Small intestine (tissue), 7 donors: ENCODE measurements around the gene AUTS2. TPM values are rescaled to one million over a fixed set of nuclear protein-coding genes. Genes with fewer than 3 reads are reported as not detected.

ENCODE experiments used
- DNase-seq, 2 donors: peaks; one replicate each; pipeline versions ENCODE4 v3.0.0 to v3.0.0-alpha.2; 2013
- FAIRE-seq: peaks from 2 replicates; lab custom pipeline; 2012; peaks lifted over from hg19 to GRCh38; lab: Jason Lieb, UNC
- H3K27ac ChIP-seq, 3 donors: one replicate each; pipeline ENCODE4 v1.5.1; 2013; ENCODE audit warnings: low read length in 2 of 3, mild to moderate bottlenecking in 2 of 3, control low read depth in 1 of 3, inconsistent platforms in 1 of 3, low read depth in 1 of 3, moderate library complexity in 1 of 3
- H3K27me3 ChIP-seq, 3 donors: one replicate each; pipeline ENCODE4 v1.6.1; 2013; ENCODE audit warnings: low read length in 3 of 3, inconsistent platforms in 1 of 3; ENCODE audit not compliant: control insufficient read depth in 3 of 3, insufficient read depth in 3 of 3
- H3K36me3 ChIP-seq, 3 donors: one replicate each; pipeline ENCODE4 v1.6.1; 2013; ENCODE audit warnings: low read length in 3 of 3, inconsistent platforms in 1 of 3, low read depth in 1 of 3, mild to moderate bottlenecking in 1 of 3, moderate library complexity in 1 of 3; ENCODE audit not compliant: control insufficient read depth in 3 of 3, insufficient read depth in 2 of 3
- H3K4me1 ChIP-seq, 3 donors: one replicate each; pipeline ENCODE4 v1.6.1; 2013; ENCODE audit warnings: low read length in 2 of 3, inconsistent platforms in 1 of 3, low read depth in 1 of 3, mild to moderate bottlenecking in 1 of 3, moderate library complexity in 1 of 3; ENCODE audit not compliant: control insufficient read depth in 3 of 3, insufficient read depth in 2 of 3
- H3K4me3 ChIP-seq, 3 donors: one replicate each; pipeline ENCODE4 v1.5.1; 2013; ENCODE audit warnings: low read length in 3 of 3, control low read depth in 1 of 3, inconsistent platforms in 1 of 3, low read depth in 1 of 3, mild to moderate bottlenecking in 1 of 3, moderate library complexity in 1 of 3
- H3K9me3 ChIP-seq, 2 donors: one replicate each; pipeline ENCODE4 v1.6.1; 2013; ENCODE audit warnings: low read depth in 1 of 2, low read length in 1 of 2; ENCODE audit not compliant: control insufficient read depth in 2 of 2, insufficient read depth in 1 of 2
- WGBS, 3 donors: extraction: QIAGEN DNeasy Blood & Tissue Kit; methylation state at CpG; one replicate each; pipeline ENCODE4 v1.1.7; 2013; 5-methylcytosine and 5-hydroxymethylcytosine counted together
- polyA plus RNA-seq, 4 donors: library from polyadenylated mRNA; stranded (reverse) in 3 of 4; unstranded in 1 of 4; fragments of 200-250 nt in 3 of 4; fragments of 120-200 nt in 1 of 4; gene quantifications; one replicate each; pipeline versions ENCODE4 v1.2.1 to v1.2.3, GENCODE V29; 2013
- donor health status: healthy with polysubstance abuse.
- donor health status: control.
- donor health status: control.
- donor health status: Bipolar disorder and iron deficiency.
- donor health status: healthy.

The AUTS2 gene
- polyA plus RNA-seq, 4 donors = 4.9 to 43.5 (median 13.6) TPM

DNA sequence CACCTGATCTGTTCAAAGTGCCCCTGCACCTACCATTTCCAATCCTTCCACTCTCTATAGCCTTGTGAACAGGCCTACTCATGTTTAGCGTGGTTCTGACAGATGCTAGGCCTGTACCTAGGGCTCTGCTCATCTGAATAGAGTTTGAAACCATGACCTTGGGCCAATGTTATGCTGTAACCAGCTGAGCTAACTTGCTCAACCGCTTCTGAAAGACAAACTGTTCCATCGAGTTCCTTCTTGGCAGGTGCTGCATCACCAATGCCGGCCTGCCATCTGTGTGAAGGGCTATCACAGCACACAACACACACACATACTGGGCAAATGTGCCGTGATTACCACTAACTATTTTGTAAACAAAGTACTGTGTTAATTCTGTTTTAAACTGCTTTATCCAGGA is 1114.7 kb downstream of the AUTS2 start:
- Histone ChIP-seq H3K9me3 (peaks cover 0 to 8% of the 10 kb centered on the region in 2 donors), H3K4me3 (no peak overlapping the region), H3K27me3 (no peaks in the 10 kb centered on the region), H3K36me3 (peaks cover 0 to 2% (median 0%) of the 10 kb centered on the region in 3 donors), H3K27ac (no peak overlapping the region), H3K4me1 (peaks cover 0 to 2% (median 0%) of the 10 kb centered on the region in 3 donors)
- FAIRE-seq (no peak), DNase-seq (peak in 1 of 2 donors; percentile 32)
- WGBS, 3 donors = 20 to 77% (median 39%) methylated on average over 5 of the region's 5 CpGs

- H3K4me3 ChIP-seq = no peak overlapping the region
- peaks cover 0 to 5% (median 0%) of the 10 kb centered on the region in 3 donors for H3K36me3 ChIP-seq
- no peak overlapping the region for H3K27ac ChIP-seq
- H3K9me3 ChIP-seq = peaks cover 0 to 8% of the 10 kb centered on the region in 2 donors
- FAIRE-seq (no peak), DNase-seq (no peak)
- H3K4me1 ChIP-seq = peaks cover 0 to 2% (median 0%) of the 10 kb centered on the region in 3 donors
- no peaks in the 10 kb centered on the region for H3K27me3 ChIP-seq
- 93 to 97% (median 96%) methylated on average over 6 of the region's 6 CpGs for WGBS, 3 donors
These were observed 1116.3 kb downstream of the AUTS2 start for GRCh38 chr7:70714506-70715038.

GRCh38 chr7:70717553-70718329 is 1119.5 kb downstream of the AUTS2 start:
- 67 to 82% (median 73%) methylated on average over 9 of the region's 9 CpGs for WGBS, 3 donors
- FAIRE-seq (no peak), DNase-seq (no peak)
- Histone ChIP-seq H3K27me3 (no peaks in the 10 kb centered on the region), H3K27ac (no peak overlapping the region), H3K36me3 (peaks cover 0 to 5% (median 0%) of the 10 kb centered on the region in 3 donors), H3K4me1 (no peaks in the 10 kb centered on the region), H3K9me3 (peaks cover 0 to 8% of the 10 kb centered on the region in 2 donors), H3K4me3 (no peak overlapping the region)

GRCh38 chr7:70719125-70719524 is 1120.8 kb downstream of the AUTS2 start:
- FAIRE-seq = no peak

GRCh38 chr7:70720191-70720873 is 1122.1 kb downstream of the AUTS2 start:
- 60 to 80% (median 72%) methylated on average over 7 of the region's 7 CpGs for WGBS, 3 donors
- FAIRE-seq (no peak), DNase-seq (no peak)
- no peak overlapping the region for H3K4me3 ChIP-seq
- no peak overlapping the region for H3K27ac ChIP-seq
- H3K27me3 ChIP-seq = no peaks in the 10 kb centered on the region
- peaks cover 0 to 3% (median 0%) of the 10 kb centered on the region in 3 donors for H3K36me3 ChIP-seq
- peaks cover 0 to 2% (median 0%) of the 10 kb centered on the region in 3 donors for H3K4me1 ChIP-seq
- no peaks in the 10 kb centered on the region for H3K9me3 ChIP-seq

More at GRCh38 chr7:70719125-70719524, 1120.8 kb downstream of the AUTS2 start:
- Histone ChIP-seq H3K4me1 (no peaks in the 10 kb centered on the region), H3K9me3 (peaks cover 0 to 6% of the 10 kb centered on the region in 2 donors), H3K27ac (no peak overlapping the region), H3K27me3 (no peaks in the 10 kb centered on the region), H3K36me3 (peaks cover 0 to 3% (median 0%) of the 10 kb centered on the region in 3 donors), H3K4me3 (no peak overlapping the region)
- DNase-seq = no peak
- 84 to 93% (median 86%) methylated on average over 7 of the region's 7 CpGs for WGBS, 3 donors

DNA sequence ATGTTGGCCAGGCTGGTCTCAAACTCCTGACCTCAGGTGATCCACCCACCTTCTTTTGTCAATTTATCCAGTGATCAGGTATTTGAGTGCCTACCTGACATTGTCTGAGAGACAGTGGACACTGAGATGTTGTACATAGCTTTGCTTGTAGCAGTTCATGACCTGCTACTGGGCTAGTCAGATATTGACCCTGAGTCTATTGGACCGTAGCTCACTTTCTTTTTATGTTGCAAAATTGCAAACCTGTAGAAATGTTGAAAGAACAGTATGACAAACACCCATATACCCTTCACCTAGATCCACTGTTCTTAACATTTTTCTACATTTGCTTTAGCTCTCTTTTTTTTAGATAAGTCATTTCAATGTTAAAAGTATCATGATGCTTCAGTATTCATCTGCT is 1123.2 kb downstream of the AUTS2 start:
- Histone ChIP-seq H3K27me3 (no peaks in the 10 kb centered on the region), H3K4me1 (peaks cover 0 to 2% (median 0%) of the 10 kb centered on the region in 3 donors), H3K4me3 (no peak overlapping the region), H3K9me3 (no peaks in the 10 kb centered on the region), H3K27ac (no peak overlapping the region), H3K36me3 (peaks cover 0 to 3% (median 0%) of the 10 kb centered on the region in 3 donors)
- FAIRE-seq (no peak), DNase-seq (no peak)
- 93 to 96% (median 95%) methylated on average over 1 of the region's 1 CpG for WGBS, 3 donors

DNA sequence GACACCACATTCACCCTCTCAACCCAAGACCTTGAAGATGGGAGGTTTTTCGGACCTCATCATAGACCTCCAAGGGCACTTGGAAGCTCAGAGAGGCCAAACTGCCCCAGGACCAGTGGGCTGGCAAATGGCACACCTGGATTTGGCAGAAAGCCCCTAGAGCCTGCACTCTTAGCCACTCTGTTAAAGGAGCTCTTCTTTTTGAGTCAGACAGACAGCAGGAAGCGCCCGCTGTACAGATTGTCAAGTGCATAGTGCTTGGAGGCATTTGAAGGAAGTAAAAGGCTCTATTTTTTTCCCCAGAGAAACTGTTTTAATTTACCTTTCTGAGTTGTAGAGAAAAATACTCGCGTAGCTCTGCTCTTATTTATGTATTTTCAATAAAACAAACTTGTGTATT is 1125.1 kb downstream of the AUTS2 start:
- no peaks in the 10 kb centered on the region for H3K36me3 ChIP-seq

DNA sequence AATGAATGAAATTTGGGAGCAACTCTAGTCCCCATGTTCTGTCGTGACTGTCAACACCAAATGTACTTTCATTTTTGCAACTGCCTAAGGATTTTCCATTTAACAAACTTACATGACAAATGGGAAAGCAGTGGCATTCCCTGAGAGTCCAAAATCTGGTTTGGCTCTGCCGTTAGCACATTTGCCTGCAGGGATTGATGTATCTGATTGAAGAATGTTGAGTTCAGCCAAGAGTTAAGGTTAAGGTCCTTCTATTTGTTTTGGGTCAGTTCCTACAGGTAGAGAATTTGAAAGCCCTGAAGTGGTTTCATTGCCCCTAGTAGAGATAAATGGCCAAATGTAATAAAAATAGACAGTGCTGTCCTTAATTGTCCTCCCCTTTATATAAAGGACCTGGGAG is 1127.2 kb downstream of the AUTS2 start:
- no peak for DNase-seq
- FAIRE-seq = no peak
- 71 to 82% (median 74%) methylated on average over 2 of the region's 2 CpGs for WGBS, 3 donors
- H3K36me3 ChIP-seq = peaks cover 0 to 5% (median 0%) of the 10 kb centered on the region in 3 donors
- no peaks in the 10 kb centered on the region for H3K27me3 ChIP-seq
- no peak overlapping the region for H3K4me3 ChIP-seq
- peaks cover 0 to 6% (median 0%) of the 10 kb centered on the region in 3 donors for H3K4me1 ChIP-seq
- no peak overlapping the region for H3K27ac ChIP-seq
- peaks cover 0 to 3% of the 10 kb centered on the region in 2 donors for H3K9me3 ChIP-seq

More for the DNA sequence above, 1125.1 kb downstream of the AUTS2 start:
- Histone ChIP-seq H3K27me3 (no peaks in the 10 kb centered on the region), H3K27ac (no peak overlapping the region), H3K4me1 (peaks cover 0 to 2% (median 0%) of the 10 kb centered on the region in 3 donors), H3K4me3 (no peak overlapping the region), H3K9me3 (no peaks in the 10 kb centered on the region)
- DNase-seq = no peak
- FAIRE-seq = no peak
- WGBS, 3 donors = 89 to 93% (median 91%) methylated on average over 5 of the region's 5 CpGs
